Naive B cell (primary cell): ENCODE data around the gene FBXO10. TPM values are rescaled to one million over a fixed set of nuclear protein-coding genes. Genes with fewer than 3 reads are reported as not detected.
"Not testable (repeated sequence)": the region's sequence is repeated elsewhere in the genome, so short reads cannot be mapped to it uniquely, and the experiment has no call there.

Experiments
- ATAC-seq, 2 donors: fragments of 150-1000 bp; cut with Tn5 transposase; 2 replicates each; pipeline ENCODE4 v1.10.0; 2021; ENCODE audit warnings: low read depth in 2 of 2, mild to moderate bottlenecking in 2 of 2, moderate library complexity in 2 of 2
- DNase-seq: peaks from one replicate; pipeline ENCODE4 v3.0.0; 2022
- H3K27ac Mint-ChIP-seq, 6 donors: one replicate each; pipeline ENCODE4 v1.8.0; 2020 to 2022; ENCODE audit warnings: mild to moderate bottlenecking in 6 of 6, mixed read lengths in 6 of 6, moderate library complexity in 5 of 6, inconsistent platforms in 2 of 6
- H3K27me3 Mint-ChIP-seq, 3 donors: one replicate each; pipeline ENCODE4 v1.8.0; 2021 to 2022; ENCODE audit warnings: mixed read lengths in 3 of 3, mild to moderate bottlenecking in 1 of 3
- H3K36me3 Mint-ChIP-seq, 2 donors: one replicate each; pipeline ENCODE4 v1.8.0; 2020 to 2022; ENCODE audit warnings: mixed read lengths in 2 of 2, inconsistent platforms in 1 of 2, mild to moderate bottlenecking in 1 of 2
- H3K4me1 Mint-ChIP-seq, 3 donors: one replicate each; pipeline ENCODE4 v1.8.0; 2020 to 2022; ENCODE audit warnings: mixed read lengths in 3 of 3, inconsistent platforms in 1 of 3, mild to moderate bottlenecking in 1 of 3, moderate library complexity in 1 of 3
- H3K4me3 Mint-ChIP-seq, 8 donors: one replicate each; pipeline ENCODE4 v1.8.0; 2020 to 2022; ENCODE audit warnings: mild to moderate bottlenecking in 8 of 8, mixed read lengths in 8 of 8, moderate library complexity in 8 of 8, inconsistent platforms in 2 of 8
- H3K9me3 Mint-ChIP-seq, 7 donors: one replicate each; pipeline ENCODE4 v1.8.0; 2020 to 2022; ENCODE audit warnings: mixed read lengths in 7 of 7, mild to moderate bottlenecking in 5 of 7, inconsistent platforms in 2 of 7, moderate library complexity in 1 of 7
- polyA plus RNA-seq, 6 donors: library from polyadenylated mRNA; unstranded; fragments of 300-500 nt; fragmentation: Illumina TruSeq; gene quantifications; one replicate each; pipeline ENCODE4 v1.2.3, GENCODE V29; 2021; ENCODE audit warnings: low read depth in 6 of 6

The FBXO10 gene
- polyA plus RNA-seq, 6 donors from 2014 or later: 2.7 to 7.8 (median 7.5) TPM

DNA sequence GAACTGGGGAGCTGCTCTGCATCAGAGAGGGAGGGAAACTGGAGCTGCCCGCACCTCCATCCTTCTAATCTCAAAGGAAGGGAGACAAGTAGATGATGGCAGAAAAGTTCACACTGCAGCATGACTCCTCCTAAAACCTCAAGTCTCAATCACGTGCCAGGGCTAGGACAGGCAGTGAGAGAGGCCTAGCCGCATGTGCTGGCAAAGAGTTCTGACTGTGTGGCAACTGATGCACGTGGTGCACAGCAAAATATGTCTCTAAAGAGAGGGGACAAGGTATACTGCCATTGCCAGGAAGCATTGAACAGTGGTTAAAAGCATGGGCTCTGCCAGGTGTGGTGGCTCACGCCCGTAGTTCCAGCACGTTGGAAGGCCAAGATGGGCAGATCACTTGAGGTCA lies 38.1 kb downstream of the FBXO10 start:
- no peaks in the 10 kb centered on the region for H3K9me3 Mint-ChIP-seq
- H3K27me3 Mint-ChIP-seq: no peaks in the 10 kb centered on the region
- ATAC-seq (no peak), DNase-seq (no peak)
- peaks cover 0 to 22% of the 10 kb centered on the region in 2 donors for H3K36me3 Mint-ChIP-seq
- peaks cover 10 to 24% (median 13%) of the 10 kb centered on the region in 3 donors for H3K4me1 Mint-ChIP-seq
- no peak overlapping the region for H3K4me3 Mint-ChIP-seq
- H3K27ac Mint-ChIP-seq: no peak overlapping the region

GRCh38 chr9:37534901-37535300 lies 41.3 kb downstream of the FBXO10 start:
- DNase-seq: no peak
- Mint-ChIP-seq H3K4me3 (no peak overlapping the region), H3K9me3 (no peaks in the 10 kb centered on the region), H3K4me1 (peaks cover 4 to 10% (median 5%) of the 10 kb centered on the region in 3 donors), H3K27me3 (no peaks in the 10 kb centered on the region), H3K36me3 (peaks cover 0 to 23% of the 10 kb centered on the region in 2 donors), H3K27ac (peak overlapping the region in 1 of 6 donors; percentile 65)
- ATAC-seq: no peak

DNA sequence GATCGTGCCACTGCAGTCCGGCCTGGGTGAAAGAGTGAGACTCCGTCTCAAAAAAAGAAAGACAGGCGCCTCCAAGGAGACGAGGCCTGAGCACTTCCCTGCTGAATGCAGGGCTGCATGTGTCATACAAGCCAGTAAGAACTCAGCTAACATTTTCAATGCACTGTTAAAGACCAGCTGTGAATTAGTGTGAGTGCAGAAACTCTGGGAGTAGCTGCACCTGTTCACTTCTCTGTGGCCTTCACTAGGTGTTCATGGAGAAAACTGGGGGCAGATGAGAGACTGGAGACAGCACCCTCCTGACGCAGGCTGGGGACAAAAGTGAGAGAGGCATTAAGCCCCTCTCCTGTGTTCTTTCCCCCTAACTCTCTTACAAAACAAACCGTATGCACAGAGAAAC lies 41.8 kb downstream of the FBXO10 start:
- no peak for ATAC-seq
- Mint-ChIP-seq H3K4me1 (peaks cover 0 to 5% (median under 1%) of the 10 kb centered on the region in 3 donors), H3K27ac (peak overlapping the region in 1 of 6 donors; percentile 65), H3K27me3 (no peaks in the 10 kb centered on the region), H3K9me3 (no peaks in the 10 kb centered on the region), H3K36me3 (peaks cover 0 to 23% of the 10 kb centered on the region in 2 donors), H3K4me3 (no peak overlapping the region)
- no peak for DNase-seq

DNA sequence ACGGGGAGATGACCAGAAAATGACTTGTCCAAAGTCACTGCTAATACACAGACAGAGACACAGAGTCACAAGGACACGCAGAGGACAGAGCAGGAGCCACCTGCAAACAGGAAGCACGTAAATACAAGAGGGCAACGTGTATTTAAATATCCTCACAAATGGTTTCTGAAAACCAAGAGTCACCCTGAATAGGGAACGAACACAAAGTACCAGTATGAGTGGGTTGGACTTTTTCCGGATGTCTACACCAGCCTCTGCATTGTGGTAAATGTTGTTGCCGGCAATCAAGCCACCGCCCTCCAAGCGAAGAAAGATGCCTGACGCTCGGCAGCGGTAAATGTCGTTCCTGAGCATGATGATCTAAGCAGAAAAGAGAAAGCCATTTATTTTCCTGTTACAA lies 44.5 kb downstream of the FBXO10 start:
- peak overlapping the region in 1 of 8 donors; percentile 27 for H3K4me3 Mint-ChIP-seq
- H3K27me3 Mint-ChIP-seq: no peaks in the 10 kb centered on the region
- peak; percentile 65 to 74 for ATAC-seq
- H3K36me3 Mint-ChIP-seq: peaks cover 13 to 18% of the 10 kb centered on the region in 2 donors
- peak overlapping the region in 4 of 6 donors; percentile 16 to 85 (median 48) for H3K27ac Mint-ChIP-seq
- peaks cover 4 to 15% (median 8%) of the 10 kb centered on the region in 3 donors for H3K4me1 Mint-ChIP-seq
- no peak for DNase-seq
- H3K9me3 Mint-ChIP-seq: peaks cover 0 to 2% (median 0%) of the 10 kb centered on the region in 7 donors

GRCh38 chr9:37528652-37529471 lies 47.3 kb downstream of the FBXO10 start:
- Mint-ChIP-seq H3K9me3 (peaks cover 0 to 2% (median 0%) of the 10 kb centered on the region in 7 donors), H3K27ac (peak overlapping the region in 3 of 6 donors; percentile 13 to 89 (median 84)), H3K36me3 (peaks cover 23 to 31% of the 10 kb centered on the region in 2 donors), H3K4me1 (peaks cover 4 to 15% (median 8%) of the 10 kb centered on the region in 3 donors), H3K4me3 (peak overlapping the region in 1 of 8 donors; percentile 60), H3K27me3 (no peaks in the 10 kb centered on the region)
- DNase-seq (peak; percentile 32), ATAC-seq (peak; percentile 80 to 85)

- Mint-ChIP-seq H3K27ac (peak overlapping the region in 1 of 6 donors; percentile 80), H3K9me3 (peaks cover 0 to 2% (median 0%) of the 10 kb centered on the region in 7 donors), H3K4me1 (peaks cover 3 to 10% (median 6%) of the 10 kb centered on the region in 3 donors), H3K27me3 (no peaks in the 10 kb centered on the region), H3K36me3 (peaks cover 22 to 47% of the 10 kb centered on the region in 2 donors), H3K4me3 (no peak overlapping the region)
- DNase-seq: no peak
- no peak for ATAC-seq
Measured at GRCh38 chr9:37523916-37524315, 52.3 kb downstream of the FBXO10 start.

GRCh38 chr9:37522971-37523370 lies 53.2 kb downstream of the FBXO10 start:
- Mint-ChIP-seq H3K4me3 (no peak overlapping the region), H3K27ac (no peak overlapping the region), H3K36me3 (peaks cover 22 to 43% of the 10 kb centered on the region in 2 donors), H3K9me3 (peaks cover 0 to 2% (median 0%) of the 10 kb centered on the region in 7 donors), H3K4me1 (peaks cover 0 to 4% (median under 1%) of the 10 kb centered on the region in 3 donors), H3K27me3 (no peaks in the 10 kb centered on the region)
- DNase-seq (no peak), ATAC-seq (no peak)

DNA sequence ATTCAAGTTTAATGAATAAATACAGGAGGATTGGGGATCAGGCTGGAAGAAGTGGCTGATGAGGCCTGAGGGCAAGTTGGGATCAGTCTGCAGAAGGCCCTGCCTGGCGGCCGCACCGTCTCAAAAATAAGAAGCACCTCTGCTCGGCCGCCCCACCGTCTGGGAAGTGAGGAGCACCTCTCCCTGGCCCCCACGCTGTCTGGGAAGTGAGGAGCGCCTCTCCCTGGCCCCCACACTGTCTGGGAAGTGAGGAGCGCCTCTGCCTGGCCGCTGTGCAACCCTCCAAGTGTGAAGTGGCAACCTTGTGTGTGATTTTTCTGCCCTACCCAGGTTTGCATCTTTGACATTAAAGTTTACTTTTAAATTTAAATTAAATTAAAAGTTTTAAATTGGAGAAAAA lies 55.1 kb downstream of the FBXO10 start:
- peaks cover 0 to 2% (median 0%) of the 10 kb centered on the region in 7 donors for H3K9me3 Mint-ChIP-seq
- H3K27me3 Mint-ChIP-seq: no peaks in the 10 kb centered on the region
- DNase-seq: no peak
- H3K4me1 Mint-ChIP-seq: peaks cover 0 to 4% (median 0%) of the 10 kb centered on the region in 3 donors
- H3K36me3 Mint-ChIP-seq: peaks cover 22 to 33% of the 10 kb centered on the region in 2 donors
- H3K4me3 Mint-ChIP-seq: no peak overlapping the region
- H3K27ac Mint-ChIP-seq: no peak overlapping the region
- ATAC-seq: no peak

DNA sequence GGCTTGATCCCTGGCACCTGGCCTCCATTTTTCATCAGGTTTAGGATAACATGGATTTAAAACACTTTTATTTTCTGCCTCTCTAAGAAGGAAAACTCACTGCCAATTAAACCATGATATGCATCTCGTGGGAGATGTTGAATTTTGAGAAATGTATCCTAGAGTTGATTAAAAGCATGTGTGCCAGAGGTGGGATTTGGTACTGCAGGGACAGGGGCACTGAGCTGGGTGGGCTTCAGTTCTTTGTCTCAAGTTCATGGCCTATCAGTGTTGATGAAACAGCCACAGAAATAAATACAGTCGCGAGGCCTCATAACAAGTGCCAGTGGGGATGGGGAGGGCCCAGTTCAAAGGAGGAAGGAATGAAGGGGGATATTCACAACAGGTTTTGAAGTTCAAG lies 55.5 kb downstream of the FBXO10 start:
- DNase-seq: no peak
- peaks cover 0 to 2% (median 0%) of the 10 kb centered on the region in 7 donors for H3K9me3 Mint-ChIP-seq
- no peak overlapping the region for H3K4me3 Mint-ChIP-seq
- H3K27ac Mint-ChIP-seq: no peak overlapping the region
- peaks cover 18 to 33% of the 10 kb centered on the region in 2 donors for H3K36me3 Mint-ChIP-seq
- H3K4me1 Mint-ChIP-seq: peaks cover 0 to 4% (median 0%) of the 10 kb centered on the region in 3 donors
- H3K27me3 Mint-ChIP-seq: no peaks in the 10 kb centered on the region
- no peak for ATAC-seq

DNA sequence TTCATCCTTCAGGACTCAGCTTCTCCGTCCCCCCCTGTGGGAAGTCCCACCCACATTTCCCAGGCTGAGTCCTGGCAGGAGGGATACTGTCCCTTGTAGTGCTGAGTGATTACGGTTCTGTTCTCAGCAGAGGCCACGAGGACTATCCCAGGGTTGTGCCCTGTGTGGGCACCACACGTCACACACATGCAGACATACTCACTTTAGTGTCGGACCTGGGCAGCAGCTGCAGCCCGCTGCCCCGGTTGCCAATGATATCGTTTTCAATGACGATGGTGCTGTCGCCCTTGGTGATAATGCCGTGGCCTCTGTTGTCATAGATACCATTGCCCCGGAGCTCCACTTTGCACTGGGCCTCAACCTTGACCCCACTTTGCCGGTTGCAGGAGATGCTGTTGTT lies 58.3 kb downstream of the FBXO10 start:
- Mint-ChIP-seq H3K36me3 (peaks cover 7 to 19% of the 10 kb centered on the region in 2 donors), H3K4me3 (no peak overlapping the region), H3K27ac (no peak overlapping the region), H3K4me1 (peaks cover 0 to 4% (median 0%) of the 10 kb centered on the region in 3 donors), H3K9me3 (peaks cover 0 to 2% (median 0%) of the 10 kb centered on the region in 7 donors), H3K27me3 (no peaks in the 10 kb centered on the region)
- ATAC-seq (no peak), DNase-seq (no peak)

DNA sequence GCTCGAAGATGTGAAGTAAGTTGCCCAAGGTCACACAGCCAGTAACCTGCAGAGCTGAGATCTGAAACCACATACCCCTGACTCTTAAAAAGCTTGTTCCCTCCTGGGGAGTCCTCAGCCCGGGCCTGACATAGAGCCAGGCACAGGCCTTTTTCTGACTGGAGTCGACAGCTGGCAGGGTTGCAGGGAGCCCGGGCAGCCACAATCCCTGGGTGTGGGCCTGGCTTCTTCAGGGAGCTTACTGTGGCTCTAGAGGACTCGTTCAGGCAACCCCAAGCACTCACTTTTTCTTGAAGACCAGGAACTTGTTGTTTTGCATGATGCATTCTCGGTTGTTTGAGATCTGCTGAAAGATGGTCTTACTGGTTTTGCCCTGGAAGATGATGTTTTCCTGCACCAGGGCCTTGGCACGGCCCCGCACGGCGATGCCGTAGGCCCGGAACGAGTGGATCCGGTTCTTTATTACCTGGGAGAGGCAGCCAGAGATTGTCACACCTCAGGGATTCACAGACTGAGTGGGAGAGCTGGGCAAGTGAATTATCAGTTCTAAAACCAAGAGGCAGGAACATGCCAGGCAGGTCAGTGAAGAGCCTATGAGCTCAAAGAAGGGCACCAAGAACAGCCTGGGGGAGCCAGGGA lies 60.4 kb downstream of the FBXO10 start:
- DNase-seq (no peak), ATAC-seq (no peak)
- peak overlapping the region in 4 of 6 donors; percentile 24 to 72 (median 48) for H3K27ac Mint-ChIP-seq
- peaks cover 6 to 9% (median 6%) of the 10 kb centered on the region in 3 donors for H3K4me1 Mint-ChIP-seq
- peaks cover 0 to 2% (median 0%) of the 10 kb centered on the region in 7 donors for H3K9me3 Mint-ChIP-seq
- H3K36me3 Mint-ChIP-seq: peaks cover 3 to 14% of the 10 kb centered on the region in 2 donors
- peak overlapping the region in 1 of 8 donors; percentile 37 for H3K4me3 Mint-ChIP-seq
- H3K27me3 Mint-ChIP-seq: no peaks in the 10 kb centered on the region

GRCh38 chr9:37514999-37515398 lies 61.2 kb downstream of the FBXO10 start:
- H3K4me3 Mint-ChIP-seq: no peak overlapping the region
- ATAC-seq: no peak

DNA sequence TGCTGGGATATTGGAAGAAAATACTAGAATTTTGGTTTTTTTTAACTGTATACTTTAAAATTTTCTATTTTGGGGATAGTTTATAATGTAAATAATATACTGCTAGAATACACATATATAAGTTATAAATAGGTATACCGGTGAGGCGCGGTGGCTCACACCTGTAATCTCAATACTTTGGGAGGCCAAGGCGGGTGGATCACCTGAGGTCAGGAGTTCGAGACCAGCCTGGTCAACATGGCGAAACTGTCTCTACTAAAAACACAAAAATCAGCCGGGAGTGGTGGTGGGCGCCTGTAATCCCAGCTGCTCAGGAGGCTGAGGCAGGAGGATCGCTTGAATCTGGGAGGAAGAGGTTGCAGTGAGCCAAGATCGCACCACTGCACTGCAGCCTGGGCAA lies 61.8 kb downstream of the FBXO10 start:
- not testable (repeated sequence) for H3K4me3 Mint-ChIP-seq, H3K36me3 Mint-ChIP-seq, ATAC-seq, H3K27me3 Mint-ChIP-seq, H3K27ac Mint-ChIP-seq, H3K4me1 Mint-ChIP-seq, H3K9me3 Mint-ChIP-seq, DNase-seq

More at GRCh38 chr9:37514999-37515398, 61.2 kb downstream of the FBXO10 start:
- no peak for DNase-seq
- Mint-ChIP-seq H3K9me3 (peaks cover 0 to 2% (median 0%) of the 10 kb centered on the region in 7 donors), H3K36me3 (peaks cover 0 to 10% of the 10 kb centered on the region in 2 donors), H3K27ac (no peak overlapping the region), H3K27me3 (no peaks in the 10 kb centered on the region), H3K4me1 (peaks cover 5 to 9% (median 6%) of the 10 kb centered on the region in 3 donors)
